Measurements from ENCODE around the gene KCNJ18.

The KCNJ18 gene

DNA sequence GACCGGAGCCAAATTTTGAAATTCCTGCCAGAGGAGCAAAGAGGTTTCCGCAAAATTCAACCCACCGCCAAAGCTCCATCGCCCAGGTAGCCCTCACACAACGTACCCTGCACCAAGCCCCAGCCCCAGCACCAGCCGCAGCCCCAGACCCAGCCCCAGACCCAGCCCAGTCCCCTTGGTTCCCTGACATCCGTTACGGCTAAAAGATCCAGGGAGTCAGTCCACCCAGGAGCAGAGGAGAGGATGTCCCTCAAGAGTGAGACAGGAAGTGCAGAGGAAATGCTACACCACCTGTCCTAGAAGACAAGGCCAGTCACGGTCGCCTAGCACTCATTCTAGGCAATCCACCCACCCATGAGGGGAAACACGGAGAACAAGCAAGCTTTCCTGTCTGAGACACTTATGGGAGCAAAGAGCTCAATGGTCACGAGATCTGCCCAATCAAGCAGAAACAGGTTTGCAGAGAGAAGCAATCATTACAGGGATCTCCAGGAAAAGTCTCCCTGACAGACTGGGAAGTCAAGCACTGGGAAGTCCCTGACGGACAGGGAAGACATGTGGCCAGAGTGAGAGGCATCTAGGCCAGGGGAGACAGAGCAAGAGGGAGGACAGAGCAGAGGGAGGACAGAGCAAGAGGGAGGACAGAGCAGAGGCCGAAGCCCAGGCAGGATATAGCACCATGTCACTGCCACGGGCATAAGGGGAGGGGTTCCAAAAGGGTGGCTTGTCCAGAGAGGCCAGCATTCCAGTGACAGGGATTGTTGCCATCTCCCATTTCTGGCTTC lies 15.0 kb upstream of the KCNJ18 start:
- Histone ChIP-seq H3K4me1 (no peaks in the 10 kb centered on the region), H3K27me3 (ENCODE audit: control insufficient read depth, insufficient read depth, low read length) (no peaks in the 10 kb centered on the region), H3K9ac (no peak overlapping the region), H3K9me3 (ENCODE audit: control insufficient read depth, low read length) (no peaks in the 10 kb centered on the region), H2AFZ (no peak overlapping the region), H3K4me2 (ENCODE audit: low read length) (no peak overlapping the region), H3K79me2 (no peaks in the 10 kb centered on the region), H3K27ac (no peak overlapping the region), H3K36me3 (ENCODE audit: control insufficient read depth, insufficient read depth, low read length) (no peaks in the 10 kb centered on the region), H3K4me3 (ENCODE audit: low read depth, low read length) (no peak overlapping the region)
- TF ChIP-seq CTCF (IDR thresholded peaks at IDR 0.05): no peak

- no peaks in the 10 kb centered on the region for H3K36me3 ChIP-seq (ENCODE audit: control insufficient read depth, insufficient read depth, low read length)
- H3K4me3 ChIP-seq (ENCODE audit: low read depth, low read length): no peak overlapping the region
- no peak for TF ChIP-seq CTCF (IDR thresholded peaks at IDR 0.05)
- no peak overlapping the region for H2AFZ ChIP-seq
- no peaks in the 10 kb centered on the region for H3K27me3 ChIP-seq (ENCODE audit: control insufficient read depth, insufficient read depth, low read length)
- no peaks in the 10 kb centered on the region for H3K9me3 ChIP-seq (ENCODE audit: control insufficient read depth, low read length)
- no peak overlapping the region for H3K4me2 ChIP-seq (ENCODE audit: low read length)
- H3K79me2 ChIP-seq: no peaks in the 10 kb centered on the region
- no peak overlapping the region for H3K27ac ChIP-seq
- no peak overlapping the region for H3K9ac ChIP-seq
- no peaks in the 10 kb centered on the region for H3K4me1 ChIP-seq
Observed at GRCh38 chr17:21677911-21678310, 14.4 kb upstream of the KCNJ18 start.

- Histone ChIP-seq H2AFZ (no peak overlapping the region), H3K36me3 (ENCODE audit: control insufficient read depth, insufficient read depth, low read length) (no peaks in the 10 kb centered on the region), H3K4me1 (no peaks in the 10 kb centered on the region), H3K9me3 (ENCODE audit: control insufficient read depth, low read length) (no peaks in the 10 kb centered on the region), H3K79me2 (no peaks in the 10 kb centered on the region), H3K9ac (no peak overlapping the region), H3K4me3 (ENCODE audit: low read depth, low read length) (no peak overlapping the region), H3K27me3 (ENCODE audit: control insufficient read depth, insufficient read depth, low read length) (no peaks in the 10 kb centered on the region), H3K27ac (no peak overlapping the region), H3K4me2 (ENCODE audit: low read length) (no peak overlapping the region)
- TF ChIP-seq CTCF (IDR thresholded peaks at IDR 0.05): no peak
Observed at GRCh38 chr17:21678393-21679081, 13.8 kb upstream of the KCNJ18 start.

GRCh38 chr17:21679256-21680146 lies 12.8 kb upstream of the KCNJ18 start:
- Histone ChIP-seq H3K4me3 (ENCODE audit: low read depth, low read length) (no peak overlapping the region), H3K9me3 (ENCODE audit: control insufficient read depth, low read length) (no peaks in the 10 kb centered on the region), H3K9ac (no peak overlapping the region), H2AFZ (no peak overlapping the region), H3K36me3 (ENCODE audit: control insufficient read depth, insufficient read depth, low read length) (no peaks in the 10 kb centered on the region), H3K4me2 (ENCODE audit: low read length) (no peak overlapping the region), H3K27ac (no peak overlapping the region), H3K79me2 (no peaks in the 10 kb centered on the region), H3K4me1 (no peaks in the 10 kb centered on the region), H3K27me3 (ENCODE audit: control insufficient read depth, insufficient read depth, low read length) (no peaks in the 10 kb centered on the region)
- no peak for TF ChIP-seq CTCF (IDR thresholded peaks at IDR 0.05)
